NCI-H82 (cell line): ENCODE results near the gene TPPP.
"Not testable (repeated sequence)": the region's sequence is repeated elsewhere in the genome, so short reads cannot be mapped to it uniquely, and the experiment has no call there.

Experiments used
- DNase-seq: peaks from one replicate; lab custom pipeline; 2025; lab: John Stamatoyannopoulos, UW

Gene TPPP

GRCh38 chr5:645421-645820 is 47.7 kb downstream of the TPPP start:
- no peak for DNase-seq

GRCh38 chr5:644971-645370 is 48.2 kb downstream of the TPPP start:
- DNase-seq: no peak

- DNase-seq: no peak
Observed at GRCh38 chr5:644509-644908, 48.6 kb downstream of the TPPP start.

- DNase-seq: no peak
Observed at GRCh38 chr5:643811-644271, 49.3 kb downstream of the TPPP start.

- no peak for DNase-seq
Observed at GRCh38 chr5:643351-643801, 49.8 kb downstream of the TPPP start.

GRCh38 chr5:642481-642880 is 50.7 kb downstream of the TPPP start:
- no peak for DNase-seq

- DNase-seq: no peak
Observed at GRCh38 chr5:641331-641765, 51.8 kb downstream of the TPPP start.

- no peak for DNase-seq
Observed at GRCh38 chr5:640461-641330, 52.5 kb downstream of the TPPP start.

GRCh38 chr5:639584-640213 is 53.5 kb downstream of the TPPP start:
- DNase-seq: no peak

- no peak for DNase-seq
Observed at GRCh38 chr5:639253-639530, 54.0 kb downstream of the TPPP start.

- DNase-seq: no peak
Observed at GRCh38 chr5:638501-639252, 54.5 kb downstream of the TPPP start.

GRCh38 chr5:637581-638450 is 55.3 kb downstream of the TPPP start:
- no peak for DNase-seq

- no peak for DNase-seq
Observed at GRCh38 chr5:636951-637350, 56.2 kb downstream of the TPPP start.

GRCh38 chr5:635306-636055 is 57.7 kb downstream of the TPPP start:
- DNase-seq: no peak

GRCh38 chr5:634191-634590 is 59.0 kb downstream of the TPPP start:
- no peak for DNase-seq

- DNase-seq: no peak
Observed at GRCh38 chr5:633501-633955, 59.6 kb downstream of the TPPP start.

- not testable (repeated sequence) for DNase-seq
Observed at GRCh38 chr5:628351-629205, 64.6 kb downstream of the TPPP start.

GRCh38 chr5:627840-628239 is 65.3 kb downstream of the TPPP start:
- DNase-seq: no peak

- DNase-seq: no peak
Observed at GRCh38 chr5:626850-627249, 66.3 kb downstream of the TPPP start.

GRCh38 chr5:625516-625915 is 67.6 kb downstream of the TPPP start:
- no peak for DNase-seq
